CD14-positive monocyte (primary cell): ENCODE measurements around the gene RHPN2. TPM values are rescaled to one million over a fixed set of nuclear protein-coding genes. Genes with fewer than 3 reads are reported as not detected.

Experiments used
- DNase-seq, 3 donors: peaks; one replicate each; pipeline ENCODE4 v3.0.0-alpha.2; 2011 to 2022
- H2AFZ ChIP-seq: 2 replicates; pipeline ENCODE4 v1.6.0; 2012; ENCODE audit warnings: mild to moderate bottlenecking, low read depth, low read length, inconsistent platforms; ENCODE audit not compliant: insufficient read depth, poor library complexity, severe bottlenecking
- H3K27ac ChIP-seq, 2 donors: 1 replicate in 1 of 2; 2 replicates in 1 of 2; pipeline ENCODE4 v1.5.1; 2012 to 2013; ENCODE audit warnings: low read length in 2 of 2, control low read depth in 1 of 2, inconsistent platforms in 1 of 2, low read depth in 1 of 2, mild to moderate bottlenecking in 1 of 2
- H3K27me3 ChIP-seq, 2 donors: one replicate each; pipeline versions ENCODE4 v1.6.0 to v1.6.1; 2011 to 2013; ENCODE audit warnings: low read length in 2 of 2; ENCODE audit not compliant: control insufficient read depth in 2 of 2, insufficient read depth in 2 of 2
- H3K36me3 ChIP-seq, 2 donors: replicated peaks in 1 of 2; 1 replicate in 1 of 2; 2 replicates in 1 of 2; pipeline versions ENCODE4 v1.5.1 to v1.6.1; 2012 to 2013; ENCODE audit warnings: low read length in 2 of 2, control low read depth in 1 of 2, inconsistent platforms in 1 of 2, mild to moderate bottlenecking in 1 of 2; ENCODE audit not compliant: insufficient read depth in 2 of 2, control insufficient read depth in 1 of 2
- H3K4me1 ChIP-seq, 2 donors: 1 replicate in 1 of 2; 2 replicates in 1 of 2; pipeline versions ENCODE4 v1.5.1 to v1.6.1; 2012 to 2013; ENCODE audit warnings: low read length in 2 of 2, control low read depth in 1 of 2, inconsistent platforms in 1 of 2, mild to moderate bottlenecking in 1 of 2, moderate library complexity in 1 of 2; ENCODE audit not compliant: insufficient read depth in 2 of 2, control insufficient read depth in 1 of 2
- H3K4me2 ChIP-seq: replicated peaks from 2 replicates; pipeline ENCODE3; 2012; ENCODE audit warnings: low read length, moderate library complexity, mild to moderate bottlenecking; ENCODE audit not compliant: poor library complexity, severe bottlenecking; ENCODE audit errors: extremely low read depth
- H3K4me3 ChIP-seq, 3 experiments: fragments of 200-600 bp in 1 of 3; sonication (generic) in 1 of 3; replicated peaks in 1 of 3; 1 replicate in 2 of 3; 2 replicates in 1 of 3; pipeline ENCODE4 v1.5.1; 2011 to 2013; ENCODE audit warnings: low read length in 3 of 3, mild to moderate bottlenecking in 3 of 3, control low read depth in 2 of 3, low read depth in 2 of 3, inconsistent platforms in 1 of 3, moderate library complexity in 1 of 3
- H3K79me2 ChIP-seq: 2 replicates; pipeline ENCODE4 v1.6.0; 2012; ENCODE audit warnings: mild to moderate bottlenecking, control low read depth, inconsistent platforms, low read length, moderate library complexity; ENCODE audit not compliant: insufficient read depth
- H3K9ac ChIP-seq: 2 replicates; pipeline ENCODE4 v1.6.0; 2017; ENCODE audit warnings: low read length, mild to moderate bottlenecking; ENCODE audit not compliant: insufficient read depth, poor library complexity, severe bottlenecking
- H3K9me3 ChIP-seq, 2 donors: replicated peaks in 1 of 2; 1 replicate in 1 of 2; 2 replicates in 1 of 2; pipeline versions ENCODE4 v1.5.1 to v1.6.1; 2012 to 2013; ENCODE audit warnings: low read length in 2 of 2, control low read depth in 1 of 2; ENCODE audit not compliant: control insufficient read depth in 1 of 2, insufficient read depth in 1 of 2
- H4K20me1 ChIP-seq: 2 replicates; pipeline ENCODE4 v1.6.0; 2012; ENCODE audit warnings: mild to moderate bottlenecking, low read length, control low read depth, moderate library complexity; ENCODE audit not compliant: insufficient read depth
- H3K27ac Mint-ChIP-seq, 7 donors: one replicate each; pipeline ENCODE4 v1.8.0; 2020; ENCODE audit warnings: mild to moderate bottlenecking in 7 of 7, mixed read lengths in 7 of 7, moderate library complexity in 6 of 7, inconsistent platforms in 2 of 7
- H3K27me3 Mint-ChIP-seq, 3 donors: one replicate each; pipeline ENCODE4 v1.8.0; 2021 to 2022; ENCODE audit warnings: low read depth in 3 of 3, mild to moderate bottlenecking in 3 of 3, mixed read lengths in 3 of 3, moderate library complexity in 3 of 3, inconsistent platforms in 1 of 3
- H3K36me3 Mint-ChIP-seq, 2 donors: one replicate each; pipeline ENCODE4 v1.8.0; 2020; ENCODE audit warnings: mixed read lengths in 2 of 2, inconsistent platforms in 1 of 2, mild to moderate bottlenecking in 1 of 2
- H3K4me1 Mint-ChIP-seq: one replicate; pipeline ENCODE4 v1.8.0; 2020; ENCODE audit warnings: mild to moderate bottlenecking, mixed read lengths
- H3K4me3 Mint-ChIP-seq, 2 donors: one replicate each; pipeline ENCODE4 v1.8.0; 2020; ENCODE audit warnings: mild to moderate bottlenecking in 2 of 2, mixed read lengths in 2 of 2, moderate library complexity in 1 of 2
- H3K9me3 Mint-ChIP-seq, 7 donors: one replicate each; pipeline ENCODE4 v1.8.0; 2020 to 2022; ENCODE audit warnings: mixed read lengths in 7 of 7, mild to moderate bottlenecking in 6 of 7, moderate library complexity in 6 of 7, inconsistent platforms in 2 of 7
- CTCF ChIP-seq: fragments of 200-600 bp; IDR thresholded peaks from one replicate; pipeline ENCODE4 v1.8.0; 2022; ENCODE audit warnings: antibody characterized with exemption, mild to moderate bottlenecking
- WGBS: methylation state at CpG from one replicate; pipeline ENCODE4 v1.1.5; 2013; ENCODE audit warnings: missing lambda C conversion rate; ENCODE audit not compliant: insufficient coverage; 5-methylcytosine and 5-hydroxymethylcytosine counted together
- intact Hi-C, 2 donors: fragments of 100-400 bp; cut with micrococcal nuclease; formaldehyde crosslinking; loops; one replicate each; pipeline versions ENCODE4 v1.15.0 to v1.15.1; 2023
- polyA plus RNA-seq, 3 donors: library from polyadenylated mRNA; depleted of rRNA in 1 of 3; unstranded in 2 of 3; stranded (reverse) in 1 of 3; fragments of 300-500 nt in 2 of 3; fragments of >200 nt in 1 of 3; fragmentation: Illumina TruSeq in 2 of 3; gene quantifications; 1 replicate in 2 of 3; 2 replicates in 1 of 3; pipeline ENCODE4 v1.2.3, GENCODE V29; 2012 to 2021

Gene RHPN2
- polyA plus RNA-seq, 3 donors: 0.16 to 0.93 (median 0.51) TPM

GRCh38 chr19:33093420-33094210, 28.9 kb upstream of the RHPN2 start:
- no peaks in the 10 kb centered on the region for H3K79me2 ChIP-seq
- no peaks in the 10 kb centered on the region for H3K27me3 ChIP-seq
- no peak overlapping the region for H3K9ac ChIP-seq
- no peak overlapping the region for H3K4me2 ChIP-seq
- Mint-ChIP-seq H3K36me3 (peaks cover 85 to 99% of the 10 kb centered on the region in 2 donors), H3K4me1 (no peaks in the 10 kb centered on the region), H3K4me3 (no peak overlapping the region), H3K9me3 (no peaks in the 10 kb centered on the region), H3K27me3 (peaks cover 0 to 4% (median 0%) of the 10 kb centered on the region in 3 donors), H3K27ac (peak overlapping the region in 1 of 7 donors; percentile 28)
- no peak overlapping the region for H3K4me3 ChIP-seq
- H3K36me3 ChIP-seq: peaks cover 85 to 95% of the 10 kb centered on the region in 2 donors
- no peaks in the 10 kb centered on the region for H4K20me1 ChIP-seq
- 91% methylated on average over 8 of the region's 11 CpGs for WGBS
- H3K9me3 ChIP-seq: no peaks in the 10 kb centered on the region
- intact Hi-C loops: no loop called here
- H3K27ac ChIP-seq: no peak overlapping the region
- no peak for TF ChIP-seq CTCF
- no peaks in the 10 kb centered on the region for H3K4me1 ChIP-seq
- H2AFZ ChIP-seq: no peak overlapping the region
- DNase-seq: no peak

- Mint-ChIP-seq H3K9me3 (no peaks in the 10 kb centered on the region), H3K27ac (peak overlapping the region in 1 of 7 donors; percentile 46), H3K36me3 (peaks cover 59 to 77% of the 10 kb centered on the region in 2 donors), H3K4me1 (no peaks in the 10 kb centered on the region), H3K4me3 (no peak overlapping the region), H3K27me3 (peaks cover 0 to 4% (median 0%) of the 10 kb centered on the region in 3 donors)
- no peak overlapping the region for H2AFZ ChIP-seq
- no peaks in the 10 kb centered on the region for H4K20me1 ChIP-seq
- no peaks in the 10 kb centered on the region for H3K79me2 ChIP-seq
- peaks cover 62 to 78% of the 10 kb centered on the region in 2 donors for H3K36me3 ChIP-seq
- H3K4me1 ChIP-seq: no peaks in the 10 kb centered on the region
- no CpG with 5 or more reads among the region's 3 CpGs for WGBS
- no peak overlapping the region for H3K9ac ChIP-seq
- no peaks in the 10 kb centered on the region for H3K9me3 ChIP-seq
- no peaks in the 10 kb centered on the region for H3K27me3 ChIP-seq
- no peak for TF ChIP-seq CTCF
- H3K27ac ChIP-seq: no peak overlapping the region
- H3K4me3 ChIP-seq: no peak overlapping the region
- DNase-seq: no peak
- intact Hi-C loops: no loop called here
- H3K4me2 ChIP-seq: no peak overlapping the region
Measured at GRCh38 chr19:33090179-33090578, 25.5 kb upstream of the RHPN2 start.
